SK-N-SH (cell line): ENCODE data around the gene RCN1. TPM values are rescaled to one million over a fixed set of nuclear protein-coding genes. Genes with fewer than 3 reads are reported as not detected.
"Not testable (repeated sequence)": the region's sequence is repeated elsewhere in the genome, so short reads cannot be mapped to it uniquely, and the experiment has no call there.

Experiments
- CTCF ChIA-PET: fragments of 300-600, 350-600 bp; formaldehyde crosslinking; extraction: SDS; loops from one replicate; lab custom pipeline; 2021; lab: Yijun Ruan, JAX
- POLR2A ChIA-PET: fragments of 350-600 bp; sonication (Branson Sonifier 250); formaldehyde crosslinking; extraction: SDS; loops from one replicate; lab custom pipeline; 2020; ENCODE audit warnings: antibody characterized with exemption, inconsistent platforms; lab: Yijun Ruan, JAX
- DNase-seq: peaks from one replicate; pipeline ENCODE4 v3.0.0; 2012
- H2AFZ ChIP-seq: fragments of 200-600 bp; sonication (generic); 2 replicates; pipeline ENCODE4 v1.8.1; 2016; ENCODE audit warnings: antibody characterized with exemption, mild to moderate bottlenecking, low read depth
- H3F3A ChIP-seq: fragments of 200-600 bp; sonication (generic); replicated peaks from 2 replicates; pipeline ENCODE3; 2016; ENCODE audit warnings: antibody characterized with exemption, mild to moderate bottlenecking; ENCODE audit not compliant: insufficient read depth
- H3K27ac ChIP-seq, 2 experiments: fragments of 200-500 bp in 1 of 2; fragments of 200-600 bp in 1 of 2; sonication (Bioruptor generic) in 1 of 2; sonication (generic), shearing (Covaris generic) in 1 of 2; 2 replicates each; pipeline versions ENCODE4 v1.5.1 to v1.6.1; 2014 to 2016; ENCODE audit warnings: low read depth in 2 of 2, inconsistent platforms in 1 of 2, low read length in 1 of 2, mild to moderate bottlenecking in 1 of 2, mixed read lengths in 1 of 2
- H3K27me3 ChIP-seq: fragments of 200-600 bp; sonication (generic), shearing (Covaris generic); 2 replicates; pipeline ENCODE4 v1.6.1; 2016; ENCODE audit warnings: mixed run types; ENCODE audit not compliant: insufficient read depth
- H3K36me3 ChIP-seq, 2 experiments: fragments of 200-500 bp in 1 of 2; fragments of 200-600 bp in 1 of 2; sonication (Bioruptor generic) in 1 of 2; sonication (generic) in 1 of 2; replicated peaks in 1 of 2; 2 replicates each; pipeline versions ENCODE3 to v1.5.1; 2014 to 2016; ENCODE audit warnings: low read length in 1 of 2, mild to moderate bottlenecking in 1 of 2; ENCODE audit not compliant: insufficient read depth in 2 of 2, control insufficient read depth in 1 of 2
- H3K4me1 ChIP-seq, 2 experiments: fragments of 200-500 bp in 1 of 2; fragments of 200-600 bp in 1 of 2; sonication (Bioruptor generic) in 1 of 2; sonication (generic), shearing (Covaris generic) in 1 of 2; 2 replicates each; pipeline versions ENCODE4 v1.5.1 to v1.6.1; 2014 to 2016; ENCODE audit warnings: low read depth in 1 of 2, low read length in 1 of 2, mixed run types in 1 of 2; ENCODE audit not compliant: insufficient read depth in 2 of 2, control insufficient read depth in 1 of 2
- H3K4me2 ChIP-seq: fragments of 200-600 bp; sonication (generic), shearing (Covaris generic); 2 replicates; pipeline ENCODE4 v1.6.1; 2017; ENCODE audit warnings: mixed run types
- H3K4me3 ChIP-seq, 2 experiments: fragments of 200-500 bp in 1 of 2; fragments of 200-600 bp in 1 of 2; sonication (Bioruptor generic) in 1 of 2; sonication (generic), shearing (Covaris generic) in 1 of 2; 2 replicates each; pipeline versions ENCODE4 v1.5.1 to v1.8.1; 2014 to 2016; ENCODE audit warnings: low read depth in 2 of 2, inconsistent platforms in 1 of 2, low read length in 1 of 2, mild to moderate bottlenecking in 1 of 2, mixed read lengths in 1 of 2, moderate library complexity in 1 of 2
- H3K79me2 ChIP-seq: fragments of 200-600 bp; sonication (generic); 2 replicates; pipeline ENCODE4 v1.8.1; 2017; ENCODE audit warnings: mild to moderate bottlenecking; ENCODE audit not compliant: insufficient read depth
- H3K9ac ChIP-seq: fragments of 200-600 bp; sonication (generic); 2 replicates; pipeline ENCODE4 v1.6.1; 2017; ENCODE audit warnings: mixed run types
- H3K9me2 ChIP-seq: fragments of 200-600 bp; sonication (generic); 2 replicates; pipeline ENCODE4 v1.6.1; 2017; ENCODE audit warnings: mixed run types
- H3K9me3 ChIP-seq: fragments of 200-600 bp; sonication (generic); 2 replicates; pipeline ENCODE4 v1.6.1; 2017; ENCODE audit warnings: mixed run types, mild to moderate bottlenecking, moderate library complexity
- H4K20me1 ChIP-seq: fragments of 200-600 bp; sonication (generic); 2 replicates; pipeline ENCODE4 v1.6.1; 2017; ENCODE audit warnings: mild to moderate bottlenecking, mixed run types; ENCODE audit not compliant: insufficient read depth
- CHD2 ChIP-seq: fragments of 150-350 bp; IDR thresholded peaks from 2 replicates; pipeline ENCODE4 v1.6.1; 2018; ENCODE audit warnings: low read length; ENCODE audit not compliant: partially characterized antibody
- MAX ChIP-seq: IDR thresholded peaks from 2 replicates; pipeline ENCODE4 v1.4.0; 2012; ENCODE audit warnings: low read depth
- MXI1 ChIP-seq: IDR thresholded peaks from 2 replicates; pipeline ENCODE4 v1.6.1; 2012; ENCODE audit warnings: mild to moderate bottlenecking, low read depth, low read length, improper control_type of control experiment
- USF1 ChIP-seq: IDR thresholded peaks from 2 replicates; pipeline ENCODE4 v1.4.0; 2012; ENCODE audit warnings: low read depth, borderline replicate concordance
- USF2 ChIP-seq: fragments of 150-350 bp; IDR thresholded peaks from 2 replicates; pipeline ENCODE4 v1.6.1; 2017; ENCODE audit warnings: antibody characterized with exemption, low read length, low read depth, borderline replicate concordance
- ZBTB33 ChIP-seq: IDR thresholded peaks from 2 replicates; pipeline ENCODE4 v1.4.0; 2012; ENCODE audit warnings: low read depth, borderline replicate concordance
- WGBS: methylation state at CpG from one replicate; pipeline ENCODE4 v1.1.6; 2017; ENCODE audit warnings: low lambda C conversion rate; 5-methylcytosine and 5-hydroxymethylcytosine counted together
- polyA plus RNA-seq, 3 experiments: library from polyadenylated mRNA; depleted of rRNA; stranded (reverse); fragments of >200 nt; gene quantifications; 2 replicates each; pipeline ENCODE4 v1.2.3, GENCODE V29; 2012

The RCN1 gene
- polyA plus RNA-seq, 1 of the 3 experiments (the other 2 are of a cell fraction) = 63.3 TPM

GRCh38 chr11:32100495-32100894 lies 9.6 kb downstream of the RCN1 start (continued):
- TF ChIP-seq USF1 (no peak), CHD2 (no peak), MAX (no peak), ZBTB33 (no peak), MXI1 (no peak)
- TF ChIP-seq, all 33 proteins: peak for 0

GRCh38 chr11:32101791-32102190 lies 10.9 kb downstream of the RCN1 start:
- POLR2A ChIA-PET = no interaction called here
- peaks cover 12% of the 10 kb centered on the region for H4K20me1 ChIP-seq
- no peaks in the 10 kb centered on the region for H3K9me2 ChIP-seq
- no peaks in the 10 kb centered on the region for H3K4me1 ChIP-seq
- H3K79me2 ChIP-seq = peaks cover 2% of the 10 kb centered on the region; the same call in 1 of the 2 replicates
- no peak for TF ChIP-seq USF2
- H3K27ac ChIP-seq = no peak overlapping the region
- H3K4me2 ChIP-seq = no peak overlapping the region
- H2AFZ ChIP-seq = no peak overlapping the region
- no peak overlapping the region for H3K4me3 ChIP-seq
- peaks cover 8% of the 10 kb centered on the region for H3F3A ChIP-seq
- H3K9me3 ChIP-seq = no peaks in the 10 kb centered on the region
- DNase-seq = no peak
- H3K36me3 ChIP-seq = peaks cover 31 to 75% of the 10 kb centered on the region in 2 experiments
- H3K9ac ChIP-seq = no peak overlapping the region
- CTCF ChIA-PET = no interaction called here
- no peaks in the 10 kb centered on the region for H3K27me3 ChIP-seq
- 80% methylated on average over 11 of the region's 11 CpGs for WGBS

GRCh38 chr11:32103121-32103719 lies 12.3 kb downstream of the RCN1 start:
- H3K9ac ChIP-seq, H3K4me3 ChIP-seq, POLR2A ChIA-PET, H3K27ac ChIP-seq, H3K9me3 ChIP-seq, H3K79me2 ChIP-seq, DNase-seq, H3K27me3 ChIP-seq, H2AFZ ChIP-seq, H4K20me1 ChIP-seq, H3K9me2 ChIP-seq, H3F3A ChIP-seq, H3K4me1 ChIP-seq, H3K4me2 ChIP-seq: not testable (repeated sequence)
- CTCF ChIA-PET = interaction anchor here (1.6 kb wide), 1 partner anchor 73 kb away, joined by 4 read pairs; no protein-coding TSS in a partner anchor
- peaks cover 25 to 63% of the 10 kb centered on the region in 2 experiments for H3K36me3 ChIP-seq
- 91% methylated on average over 11 of the region's 11 CpGs for WGBS
